Hematopoietic multipotent progenitor cell treated with erythropoietin and hydrocortisone succinate and interleukin-3 and kit ligand, for 4 days (in vitro differentiated cells): Measurements from ENCODE around the gene TCHP.
A peak's percentile ranks its signal among the peaks of the same experiment; 100 is the strongest.
"Not testable (repeated sequence)": the region's sequence is repeated elsewhere in the genome, so short reads cannot be mapped to it uniquely, and the experiment has no call there.

Experiments
- DNase-seq: peaks from one replicate; pipeline ENCODE4 v3.0.0-alpha.2; 2015

TCHP gene

GRCh38 chr12:109899783-109900751, at the start of gene TCHP:
Gene TCHP (plus strand): TSS chr12:109900274. CDS start chr12:109903027, 2,753 bp downstream.
- peak; percentile 96 for DNase-seq

GRCh38 chr12:109850518-109850917, 49.6 kb upstream of the TCHP start:
- DNase-seq, result not testable (repeated sequence)

- DNase-seq, result no peak
These were observed 44.7 kb upstream of the TCHP start for GRCh38 chr12:109855377-109855776.

GRCh38 chr12:109857715-109858114, 42.4 kb upstream of the TCHP start:
- DNase-seq, result no peak

GRCh38 chr12:109858764-109859163, 41.3 kb upstream of the TCHP start:
- no peak for DNase-seq

- DNase-seq, result no peak
These were observed 39.1 kb upstream of the TCHP start for GRCh38 chr12:109860977-109861376.

- DNase-seq, result no peak
These were observed 38.3 kb upstream of the TCHP start for GRCh38 chr12:109861689-109862314.

GRCh38 chr12:109862491-109862890, 37.6 kb upstream of the TCHP start:
- DNase-seq, result not testable (repeated sequence)

GRCh38 chr12:109863847-109864712, 36.0 kb upstream of the TCHP start:
- peak; percentile 55 for DNase-seq

GRCh38 chr12:109864916-109865315, 35.2 kb upstream of the TCHP start:
- DNase-seq, result no peak

- DNase-seq, result no peak
These were observed 31.7 kb upstream of the TCHP start for GRCh38 chr12:109868182-109869051.

- DNase-seq, result no peak
These were observed 29.4 kb upstream of the TCHP start for GRCh38 chr12:109870648-109871047.

GRCh38 chr12:109871668-109872314, 28.3 kb upstream of the TCHP start:
- DNase-seq, result no peak

GRCh38 chr12:109873653-109874052, 26.4 kb upstream of the TCHP start:
- peak; percentile 13 for DNase-seq

- DNase-seq, result peak; percentile 28
These were observed 24.4 kb upstream of the TCHP start for GRCh38 chr12:109875572-109876131.

GRCh38 chr12:109876406-109876805, 23.7 kb upstream of the TCHP start:
- DNase-seq, result no peak

GRCh38 chr12:109877504-109878246, 22.4 kb upstream of the TCHP start:
- DNase-seq, result no peak

GRCh38 chr12:109878247-109878625, 21.8 kb upstream of the TCHP start:
- no peak for DNase-seq

GRCh38 chr12:109878749-109879148, 21.3 kb upstream of the TCHP start:
- no peak for DNase-seq

GRCh38 chr12:109879351-109880042, 20.6 kb upstream of the TCHP start:
- DNase-seq, result no peak
